A673 (cell line): ENCODE measurements around the gene FEM1A. TPM values are rescaled to one million over a fixed set of nuclear protein-coding genes. Genes with fewer than 3 reads are reported as not detected.
A peak's percentile ranks its signal among the peaks of the same experiment; 100 is the strongest.

ENCODE experiments used
- BruUV-seq: library from RNA; stranded (reverse); fragments of 400-500 nt; replicated peaks from 2 replicates; lab custom pipeline; 2021; lab: Mats Ljungman, UMichigan
- CTCF ChIA-PET: fragments of 300-600 bp; sonication (Branson Sonifier 250); formaldehyde crosslinking; loops from one replicate; lab custom pipeline; 2022; ENCODE audit warnings: antibody characterized with exemption; lab: Charles Lee
- POLR2A ChIA-PET: fragments of 300-600 bp; sonication (Branson Sonifier 250); formaldehyde crosslinking; loops from one replicate; lab custom pipeline; 2022; ENCODE audit warnings: antibody characterized with exemption; ENCODE audit not compliant: low non-redundant PET; lab: Charles Lee
- DNase-seq: peaks from one replicate; pipeline ENCODE4 v3.0.0-alpha.2; 2015; ENCODE audit warnings: low spot score
- H3K27ac ChIP-seq: fragments of 200-600 bp; sonication (generic); 2 replicates; pipeline ENCODE4 v1.5.1; 2016; ENCODE audit warnings: mixed run types, low read depth, mild to moderate bottlenecking, mixed read lengths, antibody characterized with exemption, low read length; ENCODE audit not compliant: poor library complexity, severe bottlenecking
- H3K27me3 ChIP-seq: fragments of 200-600 bp; sonication (generic); replicated peaks from 2 replicates; pipeline ENCODE4 v1.6.1; 2017; ENCODE audit warnings: mixed run types, low read depth, mild to moderate bottlenecking, mixed read lengths, antibody characterized with exemption, low read length; ENCODE audit not compliant: insufficient read depth, poor library complexity
- H3K36me3 ChIP-seq: fragments of 200-600 bp; sonication (generic); 2 replicates; pipeline ENCODE4 v1.6.1; 2016; ENCODE audit warnings: mixed run types, mild to moderate bottlenecking, mixed read lengths, antibody characterized with exemption, low read length; ENCODE audit not compliant: insufficient read depth, poor library complexity, severe bottlenecking
- H3K4me1 ChIP-seq: fragments of 200-600 bp; sonication (generic); 2 replicates; pipeline ENCODE4 v1.6.1; 2017; ENCODE audit warnings: mixed run types, mild to moderate bottlenecking, mixed read lengths, antibody characterized with exemption, low read length; ENCODE audit not compliant: insufficient read depth, poor library complexity, severe bottlenecking
- H3K4me3 ChIP-seq: fragments of 200-600 bp; sonication (generic); 2 replicates; pipeline ENCODE4 v1.5.1; 2016; ENCODE audit warnings: low read depth, mixed run types, mild to moderate bottlenecking, mixed read lengths, low read length; ENCODE audit not compliant: poor library complexity, severe bottlenecking
- H3K9me3 ChIP-seq: fragments of 200-600 bp; sonication (generic); 2 replicates; pipeline ENCODE4 v1.6.1; 2016; ENCODE audit warnings: mixed run types, low read depth, mild to moderate bottlenecking, mixed read lengths, antibody characterized with exemption, low read length; ENCODE audit not compliant: poor library complexity, severe bottlenecking
- CTCF ChIP-seq: fragments of 300-800, 200-600 bp; sonication (generic); conservative IDR thresholded peaks from 2 replicates; pipeline ENCODE4 v1.5.1; 2017; ENCODE audit warnings: low read depth, mild to moderate bottlenecking, antibody characterized with exemption, low read length, moderate library complexity, mixed read lengths
- EZH2 ChIP-seq: fragments of 200-600 bp; sonication (generic); IDR thresholded peaks from 2 replicates; pipeline ENCODE4 v1.6.1; 2017; ENCODE audit warnings: borderline replicate concordance, low read depth, mild to moderate bottlenecking, mixed read lengths, antibody characterized with exemption, low read length; ENCODE audit not compliant: poor library complexity, severe bottlenecking
- intact Hi-C: fragments of 100-400 bp; cut with micrococcal nuclease; formaldehyde crosslinking; loops from one replicate; pipeline ENCODE4 v1.10.0; 2022; ENCODE audit not compliant: unreplicated experiment
- total RNA-seq: library from RNA; stranded (reverse); gene quantifications from 2 replicates; pipeline ENCODE4 v1.2.3, GENCODE V29; 2021

FEM1A gene
- total RNA-seq, 1 experiment from 2014 or later = 18.9 TPM

- no peaks in the 10 kb centered on the region for H3K27me3 ChIP-seq
- no TSS peak for BruUV-seq
- intact Hi-C loops = no loop called here
- DNase-seq = no peak
- H3K27ac ChIP-seq = no peak overlapping the region
- H3K36me3 ChIP-seq = no peaks in the 10 kb centered on the region
- no peaks in the 10 kb centered on the region for H3K9me3 ChIP-seq
- peaks cover 7% of the 10 kb centered on the region for H3K4me1 ChIP-seq
- TF ChIP-seq EZH2 = no peak
- no peak for TF ChIP-seq CTCF
- no peak overlapping the region for H3K4me3 ChIP-seq
- ChIA-PET POLR2A (interaction anchor here (0.7 kb wide), 1 partner anchor 28 kb away, joined by 3 read pairs; the partner anchor contains the start of gene FEM1A), CTCF (no interaction called here)
Observed at GRCh38 chr19:4763021-4763420, 28.5 kb upstream of the FEM1A start.

- no TSS peak for BruUV-seq
- Histone ChIP-seq H3K27ac (no peak overlapping the region), H3K27me3 (no peaks in the 10 kb centered on the region), H3K4me1 (peaks cover 7% of the 10 kb centered on the region), H3K9me3 (no peaks in the 10 kb centered on the region), H3K36me3 (no peaks in the 10 kb centered on the region), H3K4me3 (no peak overlapping the region)
- ChIA-PET CTCF (no interaction called here), POLR2A (no interaction called here)
- TF ChIP-seq EZH2 (no peak), CTCF (no peak)
- no peak for DNase-seq
- intact Hi-C loops = no loop called here
Observed at GRCh38 chr19:4764393-4764660, 27.2 kb upstream of the FEM1A start.

GRCh38 chr19:4768934-4769777 lies 22.4 kb upstream of the FEM1A start:
- Histone ChIP-seq H3K4me1 (no peaks in the 10 kb centered on the region), H3K27me3 (peaks cover 4% of the 10 kb centered on the region), H3K9me3 (no peaks in the 10 kb centered on the region), H3K36me3 (no peaks in the 10 kb centered on the region), H3K4me3 (no peak overlapping the region), H3K27ac (no peak overlapping the region)
- intact Hi-C loops = no loop called here
- no TSS peak for BruUV-seq
- POLR2A ChIA-PET = no interaction called here
- no peak for TF ChIP-seq CTCF
- DNase-seq = peak; percentile 92
- CTCF ChIA-PET = no interaction called here
